ENCODE measurements around the gene E4F1. TPM values are rescaled to one million over a fixed set of nuclear protein-coding genes. Genes with fewer than 3 reads are reported as not detected.

The E4F1 gene
- total and polyA plus RNA-seq, 2 of the 8 experiments (the other 6 are each of a cell fraction or from before 2014, with no cell fraction given), result 22.2 to 27.0 TPM

DNA sequence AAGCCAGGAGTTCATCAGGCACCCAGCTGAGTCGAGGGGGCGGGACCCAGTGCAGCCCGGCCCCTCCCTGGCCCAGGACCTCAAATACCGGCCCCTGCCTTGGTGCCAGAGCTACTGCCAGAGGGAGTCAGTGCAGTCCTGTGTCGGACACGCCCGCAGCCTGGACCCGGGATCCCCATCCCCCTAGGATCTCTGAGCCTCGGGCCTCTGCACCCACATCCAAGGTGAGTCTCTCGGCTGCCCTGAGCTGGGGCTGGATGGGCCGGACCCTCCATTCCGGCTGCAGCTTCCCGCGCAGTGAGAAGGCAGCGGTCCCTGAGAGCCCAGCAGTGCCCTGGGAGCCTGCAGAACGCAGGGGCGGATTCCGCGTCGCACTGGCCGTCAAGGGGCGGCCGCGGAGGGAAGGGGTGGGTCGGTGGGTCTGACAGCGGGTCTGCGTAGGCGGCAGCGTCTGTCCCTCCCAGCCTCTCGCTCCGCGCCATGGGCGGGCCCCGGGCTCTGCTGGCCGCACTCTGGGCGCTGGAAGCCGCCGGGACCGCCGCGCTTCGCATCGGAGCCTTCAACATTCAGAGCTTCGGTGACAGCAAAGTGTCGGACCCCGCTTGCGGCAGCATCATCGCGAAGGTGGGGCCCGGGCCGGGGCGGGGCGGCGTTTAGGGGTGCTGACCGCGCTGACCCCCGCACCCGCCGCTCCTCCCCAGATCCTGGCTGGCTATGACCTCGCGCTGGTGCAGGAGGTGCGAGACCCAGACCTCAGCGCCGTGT is 13.1 kb downstream of the E4F1 start, which contains the start of gene DNASE1L2:
Gene DNASE1L2 (plus strand): TSS at position 108 of the 765 bp plus-strand sequence. CDS start 373 bp downstream, at position 481.
- no peak within 1 kb of the TSS for H3K23ac ChIP-seq (ENCODE audit: insufficient read length)
- no peak within 1 kb of the TSS for H4K5ac ChIP-seq (ENCODE audit: insufficient read length, low read depth, low read length)
- peaks cover 0 to 13% of the 10 kb centered on the region in 2 experiments for H4K20me1 ChIP-seq (replicated peaks in 1 of 2; ENCODE audit: control insufficient read depth in 1 of 2, insufficient read depth in 2 of 2, low read length in 2 of 2)
- peaks cover 3 to 39% (median 5%) of the 10 kb centered on the region in 4 experiments; a peak in 4 of 8 replicates for H3K36me3 ChIP-seq (ENCODE audit: control insufficient read depth in 2 of 4, insufficient read depth in 4 of 4, low read length in 3 of 4)
- H4K91ac ChIP-seq (replicated peaks; ENCODE audit: insufficient read length, low read length), result no peak within 1 kb of the TSS
- no peak within 1 kb of the TSS for H3K14ac ChIP-seq (ENCODE audit: insufficient read length)
- CTCF ChIA-PET (ENCODE audit: partially characterized antibody), result interaction anchor here (1.0 to 2.7 kb wide), 5 partner anchors 8 to 42 kb away, joined by 4 to 9 read pairs (median 6); partner anchors contain the start of gene ECI1
- H3K79me2 ChIP-seq (ENCODE audit: control insufficient read depth in 1 of 2, insufficient read depth in 2 of 2, low read length in 2 of 2), result no peaks in the 10 kb centered on the region
- H3K27ac ChIP-seq (ENCODE audit: low read depth, low read length), result no peak within 1 kb of the TSS
- H3K18ac ChIP-seq (ENCODE audit: extremely low read depth, low read length), result no peak within 1 kb of the TSS; the same call in 1 of the 2 replicates
- DNase-seq (ENCODE audit: low read depth in 1 of 2, low spot score in 2 of 2), result peak in 1 of 2 experiments; percentile 79
- no peak within 1 kb of the TSS for H2BK12ac ChIP-seq (ENCODE audit: low read depth, low read length)
- no peak within 1 kb of the TSS for H2AFZ ChIP-seq (ENCODE audit: low read length)
- H2BK5ac ChIP-seq (ENCODE audit: low read depth, low read length), result no peak within 1 kb of the TSS
- H3K9me3 ChIP-seq (ENCODE audit: insufficient read depth in 2 of 2, low read depth in 1 of 2, low read length in 1 of 2), result no peaks in the 10 kb centered on the region
- H4K8ac ChIP-seq (ENCODE audit: extremely low read depth, insufficient read depth, low read length), result peak within 1 kb of the TSS; percentile 68; the same call in 1 of the 2 replicates
- H3K4me3 ChIP-seq (ENCODE audit: extremely low read depth in 1 of 4, insufficient read depth in 2 of 4, low read depth in 3 of 4, low read length in 4 of 4), result peak within 1 kb of the TSS; percentile 19 to 63 (median 37); a peak in 7 of 8 replicates
- WGBS, 2 experiments (ENCODE audit: extremely low coverage in 1 of 2, insufficient coverage in 1 of 2, insufficient read length in 1 of 2, insufficient replicate concordance in 2 of 2, low coverage in 1 of 2, low lambda C conversion rate in 2 of 2, missing lambda C conversion rate in 1 of 2), result 10% methylated on average over 43 of the region's 64 CpGs; no CpG with 5 or more reads in 1 of the 2 experiments
- no peak within 1 kb of the TSS for H2BK15ac ChIP-seq (ENCODE audit: low read length)
- H3K23me2 ChIP-seq (ENCODE audit: low read depth, low read length), result peaks cover 16% of the 10 kb centered on the region; the same call in 1 of the 2 replicates
- FAIRE-seq, result no peak
- H2BK120ac ChIP-seq (replicated peaks; ENCODE audit: low read depth, low read length), result no peak within 1 kb of the TSS
- H3K9ac ChIP-seq (replicated peaks in 1 of 4; ENCODE audit: extremely low read depth in 1 of 4, low read depth in 3 of 4, low read length in 3 of 4), result no peak within 1 kb of the TSS
- POLR2A ChIA-PET (ENCODE audit: partially characterized antibody), result interaction anchor here (0.7 to 8.6 kb wide), 22 partner anchors 9 to 80 kb away, joined by 3 to 181 read pairs (median 5); partner anchors contain the start of genes E4F1, ECI1, MLST8 and PGP
- H3K79me1 ChIP-seq (ENCODE audit: low read depth, low read length), result no peaks in the 10 kb centered on the region
- peaks cover 0 to 19% (median 10%) of the 10 kb centered on the region in 4 experiments; a peak in 5 of 7 replicates for H3K4me1 ChIP-seq (replicated peaks in 1 of 4; ENCODE audit: control insufficient read depth in 3 of 4, insufficient read depth in 4 of 4, low read length in 3 of 4)
- H3K4ac ChIP-seq (replicated peaks; ENCODE audit: insufficient read length, low read depth, low read length), result no peak within 1 kb of the TSS
- peak within 1 kb of the TSS; percentile 78 to 82 for H3K4me2 ChIP-seq (ENCODE audit: insufficient read depth in 1 of 2, low read depth in 2 of 2, low read length in 2 of 2)
- peaks cover 4 to 20% (median 16%) of the 10 kb centered on the region in 4 experiments; a peak in 6 of 7 replicates for H3K27me3 ChIP-seq (replicated peaks in 1 of 4; ENCODE audit: control insufficient read depth in 3 of 4, extremely low read depth in 1 of 4, insufficient read depth in 3 of 4, low read length in 3 of 4)
- H2BK20ac ChIP-seq (ENCODE audit: low read length), result no peak within 1 kb of the TSS
- H3K56ac ChIP-seq (replicated peaks; ENCODE audit: insufficient read length, low read depth, low read length), result no peak within 1 kb of the TSS
- H2AK5ac ChIP-seq (ENCODE audit: low read depth, low read length), result no peak within 1 kb of the TSS
- TF ChIP-seq RBBP5 (IDR thresholded peaks at IDR 0.05; ENCODE audit: borderline replicate concordance, low read depth, low read length) (0 out of 2 replicates have a peak, but pooled peaks have one; percentile 21), KDM5A (IDR thresholded peaks at IDR 0.05; ENCODE audit: low read length) (no peak), EGR1 (IDR thresholded peaks at IDR 0.05; ENCODE audit: borderline replicate concordance, low read depth, low read length) (peak; percentile 82; the same call in 1 of the 2 replicates), ASH2L (IDR thresholded peaks at IDR 0.05; ENCODE audit: low read length) (peak; percentile 18), TAF7 (optimal IDR thresholded peaks at IDR 0.05; ENCODE audit: borderline replicate concordance, low read depth, low read length) (no peak), POLR2AphosphoS5 (IDR thresholded peaks at IDR 0.05; ENCODE audit: low read depth, low read length) (0 out of 2 replicates have a peak, but pooled peaks have one; percentile 8), SRF (IDR thresholded peaks at IDR 0.05; ENCODE audit: low read depth, low read length) (no peak), TAF1 (IDR thresholded peaks at IDR 0.05; ENCODE audit: low read depth, low read length) (peak; percentile 42; the same call in 1 of the 2 replicates), TBP (IDR thresholded peaks at IDR 0.05; ENCODE audit: low read depth, low read length) (0 out of 2 replicates have a peak, but pooled peaks have one; percentile 40)
